K562 (cell line): ENCODE measurements around the gene ADSS1. TPM values are rescaled to one million over a fixed set of nuclear protein-coding genes. Genes with fewer than 3 reads are reported as not detected.

Source experiments
- ATAC-seq: fragments of 200-7000 bp; cut with Tn5 transposase; 3 replicates; pipeline ENCODE4 v1.9.1; 2020; ENCODE audit warnings: moderate library complexity
- BruUV-seq: library from RNA; stranded (reverse); fragments of 400-500 nt; replicated peaks from 2 replicates; lab custom pipeline; 2021; lab: Mats Ljungman, UMichigan
- CTCF ChIA-PET: fragments of 300-600 bp; formaldehyde crosslinking; extraction: SDS; loops from one replicate; lab custom pipeline; 2021; ENCODE audit warnings: low intra/inter-chr PET ratio; lab: Yijun Ruan, JAX
- POLR2A ChIA-PET: fragments of 300-600, 350-650 bp; sonication (Branson Sonifier 250); formaldehyde crosslinking; extraction: SDS; loops from one replicate; lab custom pipeline; 2021; ENCODE audit warnings: antibody characterized with exemption, inconsistent platforms; lab: Yijun Ruan, JAX
- DNase-seq, 4 experiments: peaks; one replicate each; pipeline versions ENCODE4 v3.0.0 to v3.0.0-alpha.2; 2011 to 2018; ENCODE audit warnings: low spot score in 3 of 4, mixed read lengths in 3 of 4; ENCODE audit errors: extremely low read depth in 1 of 4
- FAIRE-seq: peaks from 2 replicates; lab custom pipeline; 2011; peaks lifted over from hg19 to GRCh38; lab: Jason Lieb, UNC
- H2AFZ ChIP-seq: 2 replicates; pipeline ENCODE4 v1.6.0; 2011; ENCODE audit warnings: low read depth, low read length, control low read depth, inconsistent platforms
- H3K27ac ChIP-seq: fragments of 200-600 bp; 3 replicates; pipeline ENCODE4 v1.8.0; 2011; ENCODE audit warnings: low read depth, mild to moderate bottlenecking, control low read depth, inconsistent platforms, low read length, moderate library complexity, mixed read lengths; ENCODE audit errors: extremely low read depth
- H3K27me3 ChIP-seq, 2 experiments: fragments of 300-600 bp in 1 of 2; 2 replicates in 1 of 2; 3 replicates in 1 of 2; pipeline versions ENCODE4 v1.6.0 to v1.8.0; 2011; ENCODE audit warnings: inconsistent platforms in 2 of 2, low read length in 2 of 2, mild to moderate bottlenecking in 1 of 2, mixed read lengths in 1 of 2, moderate library complexity in 1 of 2; ENCODE audit not compliant: control insufficient read depth in 2 of 2, insufficient read depth in 2 of 2
- H3K36me3 ChIP-seq: fragments of 300-600 bp; 3 replicates; pipeline ENCODE4 v1.8.0; 2011; ENCODE audit warnings: mild to moderate bottlenecking, low read length, inconsistent platforms; ENCODE audit not compliant: control insufficient read depth, insufficient read depth
- H3K4me1 ChIP-seq, 2 experiments: fragments of 200-600 bp in 1 of 2; replicated peaks in 1 of 2; 2 replicates in 1 of 2; 3 replicates in 1 of 2; pipeline versions ENCODE4 v1.5.1 to v1.8.0; 2011; ENCODE audit warnings: inconsistent platforms in 2 of 2, low read length in 2 of 2, mild to moderate bottlenecking in 1 of 2, mixed read lengths in 1 of 2, moderate library complexity in 1 of 2; ENCODE audit not compliant: control insufficient read depth in 2 of 2, insufficient read depth in 2 of 2
- H3K4me2 ChIP-seq: 2 replicates; pipeline ENCODE4 v1.6.1; 2011; ENCODE audit warnings: low read length, control low read depth, inconsistent platforms, mixed read lengths; ENCODE audit not compliant: insufficient read depth
- H3K4me3 ChIP-seq: fragments of 200-600 bp; sonication (generic), shearing (Covaris generic); 2 replicates; pipeline ENCODE4 v1.5.1; 2016; ENCODE audit warnings: control low read depth, inconsistent platforms
- H3K79me2 ChIP-seq: fragments of 200-600 bp; 3 replicates; pipeline ENCODE4 v1.8.0; 2011; ENCODE audit warnings: low read length, inconsistent platforms; ENCODE audit not compliant: control insufficient read depth, insufficient read depth
- H3K9ac ChIP-seq, 2 experiments: 2 replicates each; pipeline versions ENCODE4 v1.6.0 to v1.6.1; 2011; ENCODE audit warnings: low read depth in 2 of 2, low read length in 2 of 2, control low read depth in 1 of 2, inconsistent platforms in 1 of 2, mild to moderate bottlenecking in 1 of 2, mixed read lengths in 1 of 2; ENCODE audit not compliant: insufficient read depth in 1 of 2
- H3K9me1 ChIP-seq: one replicate; pipeline ENCODE4 v1.6.0; 2011; ENCODE audit warnings: inconsistent platforms, mild to moderate bottlenecking, low read length, moderate library complexity; ENCODE audit not compliant: control insufficient read depth, insufficient read depth
- H3K9me3 ChIP-seq: replicated peaks from 2 replicates; pipeline ENCODE4 v1.5.1; 2011; ENCODE audit warnings: low read depth, low read length, inconsistent platforms; ENCODE audit not compliant: control insufficient read depth, insufficient read depth
- H4K20me1 ChIP-seq: replicated peaks from 2 replicates; pipeline ENCODE4 v1.6.1; 2011; ENCODE audit warnings: low read length, inconsistent platforms, mixed read lengths; ENCODE audit not compliant: control insufficient read depth, insufficient read depth
- SIRT6 ChIP-seq: IDR thresholded peaks from one replicate; pipeline ENCODE4 v1.6.1; 2012; ENCODE audit warnings: low read depth, mild to moderate bottlenecking, control low read depth, inconsistent platforms, low read length, moderate library complexity
- ZNF518B ChIP-seq: fragments of 250-450 bp; sonication (Bioruptor Pico); IDR thresholded peaks from 2 replicates; pipeline ENCODE4 v1.5.0; 2021; ENCODE audit warnings: mild to moderate bottlenecking, moderate library complexity
- WGBS: fragments of 100-300 bp; shearing (Covaris generic); methylation state at CpG from one replicate; pipeline ENCODE4 v1.1.6; 2016; ENCODE audit warnings: low coverage, mixed read lengths; ENCODE audit not compliant: insufficient coverage; ENCODE audit errors: missing lambda C conversion rate; 5-methylcytosine and 5-hydroxymethylcytosine counted together
- in situ Hi-C: fragments of 300-500 bp; cut with MboI; formaldehyde crosslinking; loops from 4 replicates; pipeline ENCODE4 v1.15.0; 2018; ENCODE audit warnings: inconsistent platforms, mixed read lengths
- intact Hi-C: fragments of 100-400 bp; cut with micrococcal nuclease; formaldehyde crosslinking; loops from 2 replicates; pipeline ENCODE4 v1.14.2; 2022
- polyA plus RNA-seq, 8 experiments: library from polyadenylated mRNA; depleted of rRNA in 4 of 8; stranded (reverse) in 5 of 8; unstranded in 3 of 8; fragments of >200 nt; fragmentation: Nextera tagmentation in 2 of 8; fragmentation: Illumina TruSeq in 1 of 8; extraction: Ambion mirVana in 2 of 8; extraction: Trizol in 1 of 8; gene quantifications; 2 replicates each; pipeline versions ENCODE4 v1.2.1 to v1.2.3, GENCODE V29; 2011 to 2014; ENCODE audit warnings: inconsistent platforms in 1 of 8, missing spikeins in 1 of 8
- total RNA-seq, 7 experiments: library from RNA; depleted of rRNA in 6 of 7; stranded (reverse); fragments of >200 nt in 6 of 7; fragmentation: Illumina TruSeq in 2 of 7; extraction: Trizol in 2 of 7; gene quantifications; 2 replicates each; pipeline versions ENCODE4 v1.2.1 to v1.2.3, GENCODE V29; 2011 to 2021; ENCODE audit warnings: low replicate concordance in 1 of 7
- TF ChIP-seq, protein P1 (sequence below): fragments of 250-450 bp; sonication (Bioruptor Pico); IDR thresholded peaks from 2 replicates; pipeline ENCODE4 v1.8.0; 2021; ENCODE audit warnings: moderate library complexity, mild to moderate bottlenecking, inconsistent platforms
- TF ChIP-seq, protein P2 (sequence below), 2 experiments: fragments of 450-650 bp in 1 of 2; IDR thresholded peaks; 2 replicates each; pipeline ENCODE4 v1.6.1; 2011 to 2017; ENCODE audit warnings: low read depth in 2 of 2, antibody characterized with exemption in 1 of 2, borderline replicate concordance in 1 of 2, low read length in 1 of 2, mild to moderate bottlenecking in 1 of 2, mixed read lengths in 1 of 2; ENCODE audit not compliant: control insufficient read depth in 1 of 2
- TF ChIP-seq, protein P3 (sequence below): sonication (generic); formaldehyde crosslinking; IDR thresholded peaks from 2 replicates; pipeline ENCODE4 v1.8.0; 2023; ENCODE audit warnings: missing genetic modification reagents, mild to moderate bottlenecking, borderline replicate concordance

Gene ADSS1
- total and polyA plus RNA-seq, 9 of the 15 experiments (the other 6 are each of a cell fraction or from before 2014, with no cell fraction given): 0.53 to 5.9 (median 3.9) TPM

DNA sequence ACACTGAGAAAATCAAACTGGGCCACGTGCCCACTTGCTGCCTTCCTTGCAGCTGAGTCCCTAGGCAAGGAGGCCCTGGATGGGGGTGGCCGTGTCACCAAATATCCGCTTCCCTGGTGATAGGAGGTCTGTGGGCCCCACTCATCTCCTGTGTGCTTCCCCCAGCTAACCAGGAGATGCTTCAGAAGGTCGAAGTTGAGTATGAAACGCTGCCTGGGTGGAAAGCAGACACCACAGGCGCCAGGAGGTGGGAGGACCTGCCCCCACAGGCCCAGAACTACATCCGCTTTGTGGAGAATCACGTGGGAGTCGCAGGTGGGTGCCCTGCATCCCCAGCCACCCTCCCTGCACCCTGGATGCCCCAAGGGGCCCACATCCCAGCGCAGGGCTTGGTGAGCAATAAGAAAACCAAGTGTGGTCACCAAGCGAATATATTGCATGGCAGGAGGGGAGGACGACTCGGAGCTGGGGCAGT is 22.1 kb downstream of the ADSS1 start:
- in situ Hi-C loops (no loop called here), intact Hi-C loops (no loop called here)
- FAIRE-seq: no peak
- H3K79me2 ChIP-seq: no peaks in the 10 kb centered on the region
- no peak overlapping the region for H3K4me3 ChIP-seq
- no peaks in the 10 kb centered on the region for H3K36me3 ChIP-seq
- no TSS peak for BruUV-seq
- POLR2A ChIA-PET: interaction anchor here (0.6 to 0.7 kb wide), 2 partner anchors 21 to 25 kb away, joined by 3 read pairs; no protein-coding TSS in a partner anchor
- WGBS: 29% methylated on average over 9 of the region's 13 CpGs
- no peak overlapping the region for H3K27ac ChIP-seq
- no peak overlapping the region for H2AFZ ChIP-seq
- no peak overlapping the region; a peak in 1 of 4 replicates for H3K9ac ChIP-seq
- no peaks in the 10 kb centered on the region for H3K9me1 ChIP-seq
- CTCF ChIA-PET: no interaction called here
- DNase-seq: no peak
- H4K20me1 ChIP-seq: no peaks in the 10 kb centered on the region
- ATAC-seq: no peak
- H3K4me1 ChIP-seq: peaks cover 0 to 24% of the 10 kb centered on the region in 2 experiments; a peak in 2 of 5 replicates
- H3K9me3 ChIP-seq: 0 out of 2 replicates have a peak, but pooled peaks cover 3% of the 10 kb centered on the region
- no peak overlapping the region for H3K4me2 ChIP-seq
- no peaks in the 10 kb centered on the region for H3K27me3 ChIP-seq
- TF ChIP-seq, protein P1, sequence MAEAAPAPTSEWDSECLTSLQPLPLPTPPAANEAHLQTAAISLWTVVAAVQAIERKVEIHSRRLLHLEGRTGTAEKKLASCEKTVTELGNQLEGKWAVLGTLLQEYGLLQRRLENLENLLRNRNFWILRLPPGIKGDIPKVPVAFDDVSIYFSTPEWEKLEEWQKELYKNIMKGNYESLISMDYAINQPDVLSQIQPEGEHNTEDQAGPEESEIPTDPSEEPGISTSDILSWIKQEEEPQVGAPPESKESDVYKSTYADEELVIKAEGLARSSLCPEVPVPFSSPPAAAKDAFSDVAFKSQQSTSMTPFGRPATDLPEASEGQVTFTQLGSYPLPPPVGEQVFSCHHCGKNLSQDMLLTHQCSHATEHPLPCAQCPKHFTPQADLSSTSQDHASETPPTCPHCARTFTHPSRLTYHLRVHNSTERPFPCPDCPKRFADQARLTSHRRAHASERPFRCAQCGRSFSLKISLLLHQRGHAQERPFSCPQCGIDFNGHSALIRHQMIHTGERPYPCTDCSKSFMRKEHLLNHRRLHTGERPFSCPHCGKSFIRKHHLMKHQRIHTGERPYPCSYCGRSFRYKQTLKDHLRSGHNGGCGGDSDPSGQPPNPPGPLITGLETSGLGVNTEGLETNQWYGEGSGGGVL: no peak
- TF ChIP-seq SIRT6: no peak
- TF ChIP-seq, protein P2, sequence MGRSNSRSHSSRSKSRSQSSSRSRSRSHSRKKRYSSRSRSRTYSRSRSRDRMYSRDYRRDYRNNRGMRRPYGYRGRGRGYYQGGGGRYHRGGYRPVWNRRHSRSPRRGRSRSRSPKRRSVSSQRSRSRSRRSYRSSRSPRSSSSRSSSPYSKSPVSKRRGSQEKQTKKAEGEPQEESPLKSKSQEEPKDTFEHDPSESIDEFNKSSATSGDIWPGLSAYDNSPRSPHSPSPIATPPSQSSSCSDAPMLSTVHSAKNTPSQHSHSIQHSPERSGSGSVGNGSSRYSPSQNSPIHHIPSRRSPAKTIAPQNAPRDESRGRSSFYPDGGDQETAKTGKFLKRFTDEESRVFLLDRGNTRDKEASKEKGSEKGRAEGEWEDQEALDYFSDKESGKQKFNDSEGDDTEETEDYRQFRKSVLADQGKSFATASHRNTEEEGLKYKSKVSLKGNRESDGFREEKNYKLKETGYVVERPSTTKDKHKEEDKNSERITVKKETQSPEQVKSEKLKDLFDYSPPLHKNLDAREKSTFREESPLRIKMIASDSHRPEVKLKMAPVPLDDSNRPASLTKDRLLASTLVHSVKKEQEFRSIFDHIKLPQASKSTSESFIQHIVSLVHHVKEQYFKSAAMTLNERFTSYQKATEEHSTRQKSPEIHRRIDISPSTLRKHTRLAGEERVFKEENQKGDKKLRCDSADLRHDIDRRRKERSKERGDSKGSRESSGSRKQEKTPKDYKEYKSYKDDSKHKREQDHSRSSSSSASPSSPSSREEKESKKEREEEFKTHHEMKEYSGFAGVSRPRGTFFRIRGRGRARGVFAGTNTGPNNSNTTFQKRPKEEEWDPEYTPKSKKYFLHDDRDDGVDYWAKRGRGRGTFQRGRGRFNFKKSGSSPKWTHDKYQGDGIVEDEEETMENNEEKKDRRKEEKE (IDR thresholded peaks at IDR 0.05; ENCODE audit: borderline replicate concordance in 1 of 2, control insufficient read depth in 1 of 2, low read depth in 2 of 2, low read length in 1 of 2): no peak
- no peak for TF ChIP-seq ZNF518B (CRISPR knock-in tag)
- TF ChIP-seq, protein P3, sequence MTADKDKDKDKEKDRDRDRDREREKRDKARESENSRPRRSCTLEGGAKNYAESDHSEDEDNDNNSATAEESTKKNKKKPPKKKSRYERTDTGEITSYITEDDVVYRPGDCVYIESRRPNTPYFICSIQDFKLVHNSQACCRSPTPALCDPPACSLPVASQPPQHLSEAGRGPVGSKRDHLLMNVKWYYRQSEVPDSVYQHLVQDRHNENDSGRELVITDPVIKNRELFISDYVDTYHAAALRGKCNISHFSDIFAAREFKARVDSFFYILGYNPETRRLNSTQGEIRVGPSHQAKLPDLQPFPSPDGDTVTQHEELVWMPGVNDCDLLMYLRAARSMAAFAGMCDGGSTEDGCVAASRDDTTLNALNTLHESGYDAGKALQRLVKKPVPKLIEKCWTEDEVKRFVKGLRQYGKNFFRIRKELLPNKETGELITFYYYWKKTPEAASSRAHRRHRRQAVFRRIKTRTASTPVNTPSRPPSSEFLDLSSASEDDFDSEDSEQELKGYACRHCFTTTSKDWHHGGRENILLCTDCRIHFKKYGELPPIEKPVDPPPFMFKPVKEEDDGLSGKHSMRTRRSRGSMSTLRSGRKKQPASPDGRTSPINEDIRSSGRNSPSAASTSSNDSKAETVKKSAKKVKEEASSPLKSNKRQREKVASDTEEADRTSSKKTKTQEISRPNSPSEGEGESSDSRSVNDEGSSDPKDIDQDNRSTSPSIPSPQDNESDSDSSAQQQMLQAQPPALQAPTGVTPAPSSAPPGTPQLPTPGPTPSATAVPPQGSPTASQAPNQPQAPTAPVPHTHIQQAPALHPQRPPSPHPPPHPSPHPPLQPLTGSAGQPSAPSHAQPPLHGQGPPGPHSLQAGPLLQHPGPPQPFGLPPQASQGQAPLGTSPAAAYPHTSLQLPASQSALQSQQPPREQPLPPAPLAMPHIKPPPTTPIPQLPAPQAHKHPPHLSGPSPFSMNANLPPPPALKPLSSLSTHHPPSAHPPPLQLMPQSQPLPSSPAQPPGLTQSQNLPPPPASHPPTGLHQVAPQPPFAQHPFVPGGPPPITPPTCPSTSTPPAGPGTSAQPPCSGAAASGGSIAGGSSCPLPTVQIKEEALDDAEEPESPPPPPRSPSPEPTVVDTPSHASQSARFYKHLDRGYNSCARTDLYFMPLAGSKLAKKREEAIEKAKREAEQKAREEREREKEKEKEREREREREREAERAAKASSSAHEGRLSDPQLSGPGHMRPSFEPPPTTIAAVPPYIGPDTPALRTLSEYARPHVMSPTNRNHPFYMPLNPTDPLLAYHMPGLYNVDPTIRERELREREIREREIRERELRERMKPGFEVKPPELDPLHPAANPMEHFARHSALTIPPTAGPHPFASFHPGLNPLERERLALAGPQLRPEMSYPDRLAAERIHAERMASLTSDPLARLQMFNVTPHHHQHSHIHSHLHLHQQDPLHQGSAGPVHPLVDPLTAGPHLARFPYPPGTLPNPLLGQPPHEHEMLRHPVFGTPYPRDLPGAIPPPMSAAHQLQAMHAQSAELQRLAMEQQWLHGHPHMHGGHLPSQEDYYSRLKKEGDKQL: no peak
